ENCODE data around the gene DHX35.
"Not testable (repeated sequence)": the region's sequence is repeated elsewhere in the genome, so short reads cannot be mapped to it uniquely, and the experiment has no call there.

DHX35 gene

GRCh38 chr20:38941726-38942389 is 20.3 kb upstream of the DHX35 start:
- DNase-seq, result no peak

- DNase-seq, result no peak
Measured at GRCh38 chr20:38945012-38945411, 17.1 kb upstream of the DHX35 start.

GRCh38 chr20:38946836-38947235 is 15.3 kb upstream of the DHX35 start:
- no peak for DNase-seq

GRCh38 chr20:38947931-38948362 is 14.2 kb upstream of the DHX35 start:
- no peak for DNase-seq

GRCh38 chr20:38950254-38950653 is 11.9 kb upstream of the DHX35 start:
- DNase-seq, result no peak

- DNase-seq, result no peak
Measured at GRCh38 chr20:38951611-38952010, 10.5 kb upstream of the DHX35 start.

- no peak for DNase-seq
Measured at GRCh38 chr20:38952153-38952552, 10.0 kb upstream of the DHX35 start.

- DNase-seq, result no peak
Measured at GRCh38 chr20:38953630-38954340, 8.4 kb upstream of the DHX35 start.

GRCh38 chr20:38957235-38957876 is 4.8 kb upstream of the DHX35 start:
- DNase-seq, result no peak

- no peak for DNase-seq
Measured at GRCh38 chr20:38957915-38958485, 4.1 kb upstream of the DHX35 start.

- DNase-seq, result not testable (repeated sequence)
Measured at GRCh38 chr20:38960187-38960687, 1.9 kb upstream of the DHX35 start.

GRCh38 chr20:38961530-38962043 is 557 bp upstream of the DHX35 start:
- no peak for DNase-seq

- DNase-seq, result peak; percentile 25 to 29
Measured at GRCh38 chr20:38962928-38963401, 821 bp downstream of the DHX35 start.

GRCh38 chr20:38963745-38964144 is 1.6 kb downstream of the DHX35 start:
- no peak for DNase-seq

- DNase-seq, result no peak
Measured at GRCh38 chr20:38965264-38965663, 3.1 kb downstream of the DHX35 start.

- no peak for DNase-seq
Measured at GRCh38 chr20:38968090-38968489, 5.9 kb downstream of the DHX35 start.

GRCh38 chr20:38969708-38970107 is 7.6 kb downstream of the DHX35 start:
- no peak for DNase-seq

- no peak for DNase-seq
Measured at GRCh38 chr20:38970302-38970701, 8.2 kb downstream of the DHX35 start.

GRCh38 chr20:38973107-38973506 is 11.0 kb downstream of the DHX35 start:
- no peak for DNase-seq

GRCh38 chr20:38973645-38974044 is 11.5 kb downstream of the DHX35 start:
- no peak for DNase-seq

- no peak for DNase-seq
Measured at GRCh38 chr20:38975539-38976120, 13.5 kb downstream of the DHX35 start.

- no peak for DNase-seq
Measured at GRCh38 chr20:38979434-38979833, 17.3 kb downstream of the DHX35 start.

GRCh38 chr20:38979842-38980241 is 17.7 kb downstream of the DHX35 start:
- DNase-seq, result no peak

Measured in inflammatory macrophage treated with lipopolysaccharide for 1 hour (primary cell).